HL-60 (cell line): Measurements from ENCODE around the gene ZSCAN5A.

Experiments used
- DNase-seq, 2 experiments: peaks; one replicate each; pipeline ENCODE4 v3.0.0-alpha.2; 2010 to 2020; ENCODE audit warnings: low read depth in 1 of 2, low spot score in 1 of 2
- H3K27ac ChIP-seq: fragments of 250-450 bp; sonication (Bioruptor Pico); replicated peaks from 2 replicates; pipeline ENCODE4 v1.5.1; 2020; ENCODE audit warnings: mild to moderate bottlenecking, moderate library complexity
- H3K27me3 ChIP-seq: fragments of 250-450 bp; sonication (Bioruptor Pico); 2 replicates; pipeline ENCODE4 v1.5.1; 2021; ENCODE audit warnings: mild to moderate bottlenecking, moderate library complexity; ENCODE audit not compliant: insufficient read depth, poor library complexity, severe bottlenecking
- H3K4me3 ChIP-seq: replicated peaks from 2 replicates; pipeline ENCODE4 v1.5.1; 2011; ENCODE audit warnings: mild to moderate bottlenecking, control low read depth, low read length; ENCODE audit not compliant: insufficient read depth
- CTCF ChIP-seq: IDR thresholded peaks from one replicate; pipeline ENCODE4 v1.5.1; 2011; ENCODE audit warnings: low read length, control low read depth, inconsistent platforms; ENCODE audit not compliant: insufficient read depth
- GABPA ChIP-seq: IDR thresholded peaks from 2 replicates; pipeline ENCODE4 v1.6.1; 2012; ENCODE audit warnings: low read depth
- POLR2AphosphoS5 ChIP-seq: IDR thresholded peaks from 2 replicates; pipeline ENCODE4 v1.6.1; 2012; ENCODE audit warnings: low read depth
- REST ChIP-seq: IDR thresholded peaks from 2 replicates; pipeline ENCODE4 v1.6.1; 2012; ENCODE audit warnings: low read depth; ENCODE audit not compliant: insufficient replicate concordance
- SPI1 ChIP-seq: IDR thresholded peaks from 2 replicates; pipeline ENCODE4 v1.6.1; 2012; ENCODE audit warnings: low read depth, mild to moderate bottlenecking, borderline replicate concordance

ZSCAN5A gene

GRCh38 chr19:56282809-56283208, 31.8 kb downstream of the ZSCAN5A start:
- no peak overlapping the region for H3K27ac ChIP-seq
- H3K4me3 ChIP-seq = no peak overlapping the region
- DNase-seq = no peak
- TF ChIP-seq CTCF (no peak), POLR2AphosphoS5 (no peak), REST (no peak), GABPA (no peak), SPI1 (no peak)
- no peaks in the 10 kb centered on the region for H3K27me3 ChIP-seq

GRCh38 chr19:56273563-56274117, 41.0 kb downstream of the ZSCAN5A start:
- no peak for DNase-seq
- H3K27ac ChIP-seq = no peak overlapping the region

More at GRCh38 chr19:56273563-56274117, 41.0 kb downstream of the ZSCAN5A start:
- H3K4me3 ChIP-seq = no peak overlapping the region
- H3K27me3 ChIP-seq = no peaks in the 10 kb centered on the region
- TF ChIP-seq REST = no peak
- TF ChIP-seq CTCF = no peak
- no peak for TF ChIP-seq SPI1
- no peak for TF ChIP-seq POLR2AphosphoS5
- TF ChIP-seq GABPA = no peak
